Measurements from ENCODE around the gene AHSA1.

The AHSA1 gene

GRCh38 chr14:77457115-77457521, 775 bp upstream of the AHSA1 start:
- intact Hi-C loops (cut with micrococcal nuclease): loop anchor here (1.0 kb wide), 4 partner anchors 80 to 251 kb away; partner anchors contain the start of genes ALKBH1, POMT2, SAMD15 and SLIRP
- Mint-ChIP-seq H3K36me3 (ENCODE audit: low read depth) (peaks cover 65% of the 10 kb centered on the region), H3K27ac (peak overlapping the region; percentile 98), H3K4me1 (ENCODE audit: low read depth) (peaks cover 23% of the 10 kb centered on the region), H3K9me3 (no peaks in the 10 kb centered on the region), H3K4me3 (peak overlapping the region; percentile 100), H3K27me3 (no peaks in the 10 kb centered on the region)

DNA sequence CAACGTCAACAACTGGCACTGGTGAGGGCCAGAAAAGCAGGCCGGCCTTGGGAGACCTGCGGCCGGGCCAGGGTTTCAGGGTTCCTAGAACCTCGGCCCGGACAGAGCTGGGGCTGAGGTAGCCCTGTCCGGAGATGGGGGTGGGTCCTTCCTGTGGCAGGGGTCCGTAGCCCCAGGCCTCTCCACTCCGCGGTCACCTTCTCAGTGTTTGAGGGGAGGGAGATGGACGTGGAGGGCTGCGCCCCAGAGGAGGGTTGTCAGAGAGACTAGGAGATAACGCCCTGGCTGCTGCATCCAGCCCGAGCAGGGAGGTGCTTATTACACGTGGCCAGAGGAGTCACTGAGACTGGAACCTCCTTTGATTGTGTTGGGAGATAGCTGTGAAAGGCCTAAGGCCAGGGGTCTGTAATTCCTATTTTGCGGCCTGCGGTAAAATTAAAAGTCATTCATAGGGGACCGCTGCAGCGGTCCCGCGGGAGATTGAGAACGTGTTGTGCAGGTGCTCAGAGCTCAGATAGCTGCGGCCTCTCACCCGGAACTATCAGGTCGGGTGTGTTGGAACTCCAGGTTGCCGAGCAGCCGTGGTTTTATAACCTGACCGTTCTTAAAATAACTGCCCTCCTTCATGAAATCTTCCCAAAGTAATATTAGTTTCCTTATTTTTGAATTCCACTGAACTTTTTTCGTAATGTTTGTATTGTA, 507 bp downstream of the AHSA1 start:
- H3K36me3 Mint-ChIP-seq (ENCODE audit: low read depth): peaks cover 65% of the 10 kb centered on the region
- intact Hi-C loops (cut with micrococcal nuclease): no loop called here

DNA sequence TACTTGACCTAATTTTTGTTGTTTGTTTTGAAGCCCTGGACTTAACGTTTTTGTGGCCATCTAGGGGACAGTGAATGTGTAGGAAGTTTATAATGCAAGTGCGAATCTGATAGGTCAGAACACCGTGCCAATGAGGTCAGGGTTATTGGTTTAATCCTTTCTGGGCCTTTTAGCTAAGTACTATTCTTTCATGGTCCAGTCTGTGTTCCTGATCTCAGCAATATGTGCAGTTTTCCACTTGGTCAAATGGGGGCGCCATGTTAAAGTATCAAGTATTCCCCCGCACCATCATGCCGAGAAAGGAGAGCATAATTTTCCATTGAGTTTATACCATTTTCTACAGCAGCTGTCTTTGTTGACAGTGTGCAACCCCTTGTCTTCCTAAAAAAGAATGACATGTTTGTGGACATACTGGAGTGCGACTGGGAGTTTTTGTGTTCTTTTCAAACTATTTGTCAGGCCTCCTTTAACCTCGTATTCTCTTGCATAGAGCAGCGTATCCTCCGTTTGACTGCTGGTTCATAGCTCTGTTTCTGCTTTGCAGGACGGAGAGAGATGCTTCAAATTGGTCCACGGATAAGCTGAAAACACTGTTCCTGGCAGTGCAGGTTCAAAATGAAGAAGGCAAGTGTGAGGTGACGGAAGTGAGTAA, 1.3 kb downstream of the AHSA1 start:
- H3K4me3 Mint-ChIP-seq: peak overlapping the region; percentile 100
- intact Hi-C loops (cut with micrococcal nuclease): no loop called here
- H3K4me1 Mint-ChIP-seq (ENCODE audit: low read depth): peaks cover 23% of the 10 kb centered on the region
- peak overlapping the region; percentile 98 for H3K27ac Mint-ChIP-seq
- peaks cover 72% of the 10 kb centered on the region for H3K36me3 Mint-ChIP-seq (ENCODE audit: low read depth)
- H3K27me3 Mint-ChIP-seq: no peaks in the 10 kb centered on the region
- H3K9me3 Mint-ChIP-seq: no peaks in the 10 kb centered on the region

More for the DNA sequence above, 507 bp downstream of the AHSA1 start:
- H3K27me3 Mint-ChIP-seq: no peaks in the 10 kb centered on the region
- peak overlapping the region; percentile 100 for H3K4me3 Mint-ChIP-seq
- H3K9me3 Mint-ChIP-seq: no peaks in the 10 kb centered on the region
- peaks cover 23% of the 10 kb centered on the region for H3K4me1 Mint-ChIP-seq (ENCODE audit: low read depth)
- peak overlapping the region; percentile 98 for H3K27ac Mint-ChIP-seq

DNA sequence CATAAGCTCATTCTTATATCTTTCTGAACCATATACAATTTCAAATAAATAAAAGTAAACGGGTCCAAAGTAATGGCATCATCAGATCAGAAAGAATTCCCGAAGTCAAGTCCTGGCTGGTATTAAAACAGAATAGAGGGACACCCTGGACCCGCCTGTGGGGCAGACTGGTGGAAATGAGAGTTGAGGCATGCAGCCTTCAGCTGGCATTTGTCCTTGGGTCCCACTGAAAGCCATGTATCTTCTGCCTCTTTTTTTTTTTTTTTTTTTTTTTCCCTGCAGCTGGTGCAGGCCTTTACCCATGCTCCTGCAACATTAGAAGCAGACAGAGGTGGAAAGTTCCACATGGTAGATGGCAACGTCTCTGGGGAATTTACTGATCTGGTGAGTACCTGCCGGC, 9.9 kb downstream of the AHSA1 start:
- no peaks in the 10 kb centered on the region for H3K9me3 Mint-ChIP-seq
- H3K4me1 Mint-ChIP-seq (ENCODE audit: low read depth): no peaks in the 10 kb centered on the region
- H3K4me3 Mint-ChIP-seq: no peak overlapping the region
- intact Hi-C loops (cut with micrococcal nuclease): no loop called here
- H3K27me3 Mint-ChIP-seq: no peaks in the 10 kb centered on the region
- peaks cover 68% of the 10 kb centered on the region for H3K36me3 Mint-ChIP-seq (ENCODE audit: low read depth)
- no peak overlapping the region for H3K27ac Mint-ChIP-seq

GRCh38 chr14:77469067-77469505, 11.2 kb downstream of the AHSA1 start:
- intact Hi-C loops (cut with micrococcal nuclease): no loop called here
- Mint-ChIP-seq H3K27me3 (no peaks in the 10 kb centered on the region), H3K9me3 (no peaks in the 10 kb centered on the region), H3K4me1 (ENCODE audit: low read depth) (no peaks in the 10 kb centered on the region), H3K4me3 (no peak overlapping the region), H3K27ac (no peak overlapping the region), H3K36me3 (ENCODE audit: low read depth) (peaks cover 55% of the 10 kb centered on the region)

DNA sequence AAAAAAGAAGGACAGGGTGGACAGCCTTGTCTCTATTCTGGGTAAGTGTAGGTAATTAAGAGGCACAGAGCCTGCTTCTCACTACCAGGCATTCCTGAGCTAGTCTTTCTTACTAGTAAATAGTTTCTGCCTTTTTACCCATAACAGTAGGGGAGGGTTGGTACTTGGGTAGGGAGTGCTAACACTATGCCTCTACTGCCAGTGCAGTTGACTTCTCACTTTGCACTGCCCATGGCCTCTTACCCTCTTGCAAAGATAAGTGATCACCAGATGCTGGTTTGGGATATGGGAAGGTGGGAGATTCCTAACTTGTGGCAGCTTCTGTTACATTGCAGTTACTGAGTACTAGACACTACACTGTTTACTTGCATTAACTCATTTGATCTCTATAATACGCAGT, 11.6 kb downstream of the AHSA1 start:
- intact Hi-C loops (cut with micrococcal nuclease): no loop called here
- H3K9me3 Mint-ChIP-seq: no peaks in the 10 kb centered on the region
- H3K36me3 Mint-ChIP-seq (ENCODE audit: low read depth): peaks cover 51% of the 10 kb centered on the region
- H3K27ac Mint-ChIP-seq: no peak overlapping the region
- H3K27me3 Mint-ChIP-seq: no peaks in the 10 kb centered on the region
- no peak overlapping the region for H3K4me3 Mint-ChIP-seq
- H3K4me1 Mint-ChIP-seq (ENCODE audit: low read depth): no peaks in the 10 kb centered on the region

DNA sequence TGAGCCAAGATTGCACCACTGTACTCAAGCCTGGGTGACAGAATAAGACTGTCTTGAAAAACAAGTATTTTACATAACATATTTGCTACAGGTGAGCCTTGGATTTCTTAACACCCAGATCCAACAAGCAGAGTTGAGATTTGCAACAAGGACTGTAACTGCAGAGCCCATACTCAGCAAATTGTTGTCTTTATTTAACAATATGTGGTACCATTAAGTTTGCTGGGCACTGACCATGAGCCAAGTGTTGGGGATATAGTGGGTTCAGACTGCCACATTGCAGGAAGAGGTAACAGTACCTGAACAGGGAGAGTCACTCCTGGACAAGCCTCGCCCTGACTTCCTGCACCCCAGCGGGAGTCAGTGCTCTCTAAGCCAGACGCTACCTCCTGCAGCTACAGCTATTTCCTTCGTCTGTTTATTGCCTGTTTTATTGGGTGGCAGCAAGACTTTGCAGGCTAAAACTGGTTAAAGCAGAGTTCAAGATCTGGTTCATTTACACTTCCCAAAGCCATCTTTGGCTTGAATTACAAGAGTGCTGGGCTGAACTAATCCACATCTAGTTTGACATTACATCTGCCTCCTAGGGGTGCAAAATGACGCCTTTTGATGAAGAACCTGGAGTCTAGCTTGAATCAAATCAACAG, 12.5 kb downstream of the AHSA1 start:
- Mint-ChIP-seq H3K4me3 (no peak overlapping the region), H3K27ac (no peak overlapping the region), H3K36me3 (ENCODE audit: low read depth) (peaks cover 42% of the 10 kb centered on the region), H3K9me3 (no peaks in the 10 kb centered on the region), H3K4me1 (ENCODE audit: low read depth) (no peaks in the 10 kb centered on the region), H3K27me3 (no peaks in the 10 kb centered on the region)
- intact Hi-C loops (cut with micrococcal nuclease): no loop called here

DNA sequence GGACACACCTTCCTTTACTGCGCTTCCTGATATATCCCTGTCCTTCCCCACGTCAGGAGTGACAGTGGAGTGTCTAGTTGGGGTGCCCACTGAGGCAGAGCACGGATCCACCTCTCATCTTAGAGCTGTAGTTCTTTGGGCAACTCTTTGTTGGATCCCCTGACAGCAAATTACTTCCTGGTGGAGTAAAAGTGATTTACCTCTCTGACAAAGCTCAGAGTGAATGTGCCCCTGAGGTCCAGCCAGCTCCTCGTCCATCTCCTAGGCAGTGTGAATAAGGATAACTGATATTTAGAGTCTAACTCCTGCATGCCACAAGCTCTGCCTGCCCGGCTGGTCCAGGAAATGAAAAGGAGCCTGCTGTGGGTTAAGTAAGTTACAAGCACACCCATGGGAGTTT, 16.0 kb downstream of the AHSA1 start:
- intact Hi-C loops (cut with micrococcal nuclease): no loop called here
- H3K27ac Mint-ChIP-seq: no peak overlapping the region
- H3K4me3 Mint-ChIP-seq: no peak overlapping the region
- H3K36me3 Mint-ChIP-seq (ENCODE audit: low read depth): peaks cover 7% of the 10 kb centered on the region
- no peaks in the 10 kb centered on the region for H3K27me3 Mint-ChIP-seq
- no peaks in the 10 kb centered on the region for H3K9me3 Mint-ChIP-seq
- H3K4me1 Mint-ChIP-seq (ENCODE audit: low read depth): no peaks in the 10 kb centered on the region

- Mint-ChIP-seq H3K4me3 (no peak overlapping the region), H3K4me1 (ENCODE audit: low read depth) (no peaks in the 10 kb centered on the region), H3K27me3 (no peaks in the 10 kb centered on the region), H3K36me3 (ENCODE audit: low read depth) (no peaks in the 10 kb centered on the region), H3K27ac (no peak overlapping the region), H3K9me3 (no peaks in the 10 kb centered on the region)
- intact Hi-C loops (cut with micrococcal nuclease): no loop called here
These were observed 16.7 kb downstream of the AHSA1 start for GRCh38 chr14:77474479-77475177.

GRCh38 chr14:77475432-77476115, 17.7 kb downstream of the AHSA1 start:
- Mint-ChIP-seq H3K4me3 (no peak overlapping the region), H3K36me3 (ENCODE audit: low read depth) (no peaks in the 10 kb centered on the region), H3K27me3 (no peaks in the 10 kb centered on the region), H3K27ac (no peak overlapping the region), H3K4me1 (ENCODE audit: low read depth) (no peaks in the 10 kb centered on the region), H3K9me3 (no peaks in the 10 kb centered on the region)
- intact Hi-C loops (cut with micrococcal nuclease): no loop called here

- H3K4me3 Mint-ChIP-seq: no peak overlapping the region
- no peaks in the 10 kb centered on the region for H3K4me1 Mint-ChIP-seq (ENCODE audit: low read depth)
- intact Hi-C loops (cut with micrococcal nuclease): no loop called here
- no peak overlapping the region for H3K27ac Mint-ChIP-seq
- H3K27me3 Mint-ChIP-seq: no peaks in the 10 kb centered on the region
- no peaks in the 10 kb centered on the region for H3K36me3 Mint-ChIP-seq (ENCODE audit: low read depth)
- H3K9me3 Mint-ChIP-seq: no peaks in the 10 kb centered on the region
These were observed 20.1 kb downstream of the AHSA1 start for GRCh38 chr14:77478029-77478428.

DNA sequence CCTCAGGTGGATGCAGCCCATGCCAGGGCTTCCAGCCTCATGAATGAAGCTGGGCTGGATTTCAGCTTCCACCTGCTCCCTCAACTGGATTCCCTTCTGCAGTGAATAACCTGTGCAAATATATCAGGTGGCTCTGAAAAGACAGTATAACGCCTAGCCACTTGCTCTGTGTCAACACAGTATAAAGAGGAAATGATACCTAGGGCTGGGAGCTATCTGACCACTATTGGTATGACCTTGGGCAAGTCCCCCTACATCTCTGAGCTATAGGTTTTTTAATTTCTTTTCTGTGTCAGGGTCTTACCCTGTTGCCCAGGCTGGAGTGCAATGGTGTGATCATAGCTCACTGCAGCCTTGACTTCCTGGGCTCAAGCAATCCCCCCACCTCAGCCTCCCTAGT, 20.9 kb downstream of the AHSA1 start:
- H3K36me3 Mint-ChIP-seq (ENCODE audit: low read depth): no peaks in the 10 kb centered on the region
- H3K27ac Mint-ChIP-seq: no peak overlapping the region
- intact Hi-C loops (cut with micrococcal nuclease): no loop called here

DNA sequence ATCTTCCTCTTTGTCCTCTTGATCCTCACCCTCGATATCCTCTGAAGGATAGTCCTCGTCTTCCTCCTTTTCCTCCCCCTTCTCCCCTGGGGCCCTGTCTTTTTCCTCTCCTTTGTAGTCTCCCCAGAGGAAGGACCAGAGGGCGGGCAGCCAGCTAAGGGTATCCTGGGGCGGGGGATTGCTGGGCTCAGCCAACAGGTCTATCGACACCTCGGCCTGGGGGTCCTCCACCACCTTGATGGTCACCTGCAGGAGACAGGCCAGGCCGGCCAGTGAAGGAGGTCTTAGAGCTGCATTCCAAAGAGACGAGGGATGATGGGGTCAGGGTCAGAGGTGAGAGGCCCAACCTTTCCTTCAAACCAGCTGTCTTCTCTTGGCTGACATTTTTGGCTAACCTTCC, 24.5 kb downstream of the AHSA1 start:
- Mint-ChIP-seq H3K36me3 (ENCODE audit: low read depth) (no peaks in the 10 kb centered on the region), H3K27me3 (no peaks in the 10 kb centered on the region), H3K4me3 (no peak overlapping the region), H3K4me1 (ENCODE audit: low read depth) (no peaks in the 10 kb centered on the region), H3K27ac (no peak overlapping the region), H3K9me3 (no peaks in the 10 kb centered on the region)
- intact Hi-C loops (cut with micrococcal nuclease): no loop called here

More for the DNA sequence above, 20.9 kb downstream of the AHSA1 start:
- Mint-ChIP-seq H3K27me3 (no peaks in the 10 kb centered on the region), H3K9me3 (no peaks in the 10 kb centered on the region), H3K4me3 (no peak overlapping the region), H3K4me1 (ENCODE audit: low read depth) (no peaks in the 10 kb centered on the region)
